ENCODE results near the gene JAZF1.

The JAZF1 gene

DNA sequence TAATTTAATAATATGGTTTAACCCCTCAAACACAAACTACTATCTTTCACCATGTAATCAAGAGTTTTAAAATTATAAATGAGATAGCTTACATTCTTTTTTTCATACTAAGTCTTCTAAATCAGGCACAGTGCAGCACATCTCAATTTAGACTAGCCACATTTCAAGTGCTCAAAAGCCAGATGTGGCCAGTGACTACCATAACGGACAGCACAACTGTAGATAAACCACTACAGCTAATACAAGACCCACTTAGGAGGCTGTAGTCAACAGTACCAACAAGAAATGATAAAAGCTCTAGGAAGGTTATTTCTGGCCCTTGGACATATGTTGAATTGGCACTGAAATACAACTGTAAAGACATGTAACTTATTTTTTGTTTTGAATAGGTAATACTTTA lies 65.3 kb downstream of the JAZF1 start:
- no peaks in the 10 kb centered on the region for H3K9me3 ChIP-seq (replicated peaks; ENCODE audit: insufficient read depth, low read length)
- H4K20me1 ChIP-seq (ENCODE audit: insufficient read depth, low read length) = no peaks in the 10 kb centered on the region
- H3K36me3 ChIP-seq (replicated peaks; ENCODE audit: insufficient read depth, low read length) = no peaks in the 10 kb centered on the region
- no peak overlapping the region for H3K9ac ChIP-seq (ENCODE audit: low read length)
- no peak overlapping the region for H3K27ac ChIP-seq (ENCODE audit: low read length)
- no peak overlapping the region for H3K4me3 ChIP-seq (ENCODE audit: low read length)
- H3K9me2 ChIP-seq (replicated peaks; ENCODE audit: insufficient read depth, low read length) = no peaks in the 10 kb centered on the region
- H3K79me2 ChIP-seq (ENCODE audit: low read length) = no peaks in the 10 kb centered on the region
- H3K27me3 ChIP-seq (replicated peaks; ENCODE audit: insufficient read depth, low read length) = no peaks in the 10 kb centered on the region
- TF ChIP-seq, protein P1, sequence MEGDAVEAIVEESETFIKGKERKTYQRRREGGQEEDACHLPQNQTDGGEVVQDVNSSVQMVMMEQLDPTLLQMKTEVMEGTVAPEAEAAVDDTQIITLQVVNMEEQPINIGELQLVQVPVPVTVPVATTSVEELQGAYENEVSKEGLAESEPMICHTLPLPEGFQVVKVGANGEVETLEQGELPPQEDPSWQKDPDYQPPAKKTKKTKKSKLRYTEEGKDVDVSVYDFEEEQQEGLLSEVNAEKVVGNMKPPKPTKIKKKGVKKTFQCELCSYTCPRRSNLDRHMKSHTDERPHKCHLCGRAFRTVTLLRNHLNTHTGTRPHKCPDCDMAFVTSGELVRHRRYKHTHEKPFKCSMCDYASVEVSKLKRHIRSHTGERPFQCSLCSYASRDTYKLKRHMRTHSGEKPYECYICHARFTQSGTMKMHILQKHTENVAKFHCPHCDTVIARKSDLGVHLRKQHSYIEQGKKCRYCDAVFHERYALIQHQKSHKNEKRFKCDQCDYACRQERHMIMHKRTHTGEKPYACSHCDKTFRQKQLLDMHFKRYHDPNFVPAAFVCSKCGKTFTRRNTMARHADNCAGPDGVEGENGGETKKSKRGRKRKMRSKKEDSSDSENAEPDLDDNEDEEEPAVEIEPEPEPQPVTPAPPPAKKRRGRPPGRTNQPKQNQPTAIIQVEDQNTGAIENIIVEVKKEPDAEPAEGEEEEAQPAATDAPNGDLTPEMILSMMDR (IDR thresholded peaks at IDR 0.05; ENCODE audit: low read length) = no peak
- TF ChIP-seq EZH2 (optimal IDR thresholded peaks at IDR 0.05; ENCODE audit: low read depth, low read length) = no peak
- no peak for TF ChIP-seq EZH2phosphoT487 (IDR thresholded peaks at IDR 0.05; ENCODE audit: low read length)
- H3F3A ChIP-seq (ENCODE audit: insufficient read depth, low read length) = no peaks in the 10 kb centered on the region
- H3K4me2 ChIP-seq (ENCODE audit: low read depth, low read length) = no peak overlapping the region
- no peak overlapping the region for H2AFZ ChIP-seq (ENCODE audit: low read length)
- no peak for DNase-seq
- H3K4me1 ChIP-seq (ENCODE audit: low read length) = no peaks in the 10 kb centered on the region

GRCh38 chr7:28114056-28114455 lies 66.5 kb downstream of the JAZF1 start:
- H3K4me3 ChIP-seq (ENCODE audit: low read length) = no peak overlapping the region
- TF ChIP-seq, protein P1 (IDR thresholded peaks at IDR 0.05; ENCODE audit: low read length) = no peak
- TF ChIP-seq EZH2 (optimal IDR thresholded peaks at IDR 0.05; ENCODE audit: low read depth, low read length) = no peak
- no peak for TF ChIP-seq EZH2phosphoT487 (IDR thresholded peaks at IDR 0.05; ENCODE audit: low read length)
- H2AFZ ChIP-seq (ENCODE audit: low read length) = no peak overlapping the region
- H3K9ac ChIP-seq (ENCODE audit: low read length) = no peak overlapping the region
- no peak for DNase-seq
- no peaks in the 10 kb centered on the region for H3K4me1 ChIP-seq (ENCODE audit: low read length)
- H3K4me2 ChIP-seq (ENCODE audit: low read depth, low read length) = no peak overlapping the region
- no peak overlapping the region for H3K27ac ChIP-seq (ENCODE audit: low read length)
- H3F3A ChIP-seq (ENCODE audit: insufficient read depth, low read length) = no peaks in the 10 kb centered on the region
- no peaks in the 10 kb centered on the region for H4K20me1 ChIP-seq (ENCODE audit: insufficient read depth, low read length)
- H3K9me3 ChIP-seq (replicated peaks; ENCODE audit: insufficient read depth, low read length) = no peaks in the 10 kb centered on the region
- no peaks in the 10 kb centered on the region for H3K27me3 ChIP-seq (replicated peaks; ENCODE audit: insufficient read depth, low read length)
- no peaks in the 10 kb centered on the region for H3K36me3 ChIP-seq (replicated peaks; ENCODE audit: insufficient read depth, low read length)
- H3K79me2 ChIP-seq (ENCODE audit: low read length) = no peaks in the 10 kb centered on the region
- no peaks in the 10 kb centered on the region for H3K9me2 ChIP-seq (replicated peaks; ENCODE audit: insufficient read depth, low read length)

- H3K27me3 ChIP-seq (replicated peaks; ENCODE audit: insufficient read depth, low read length) = no peaks in the 10 kb centered on the region
- no peak overlapping the region for H3K27ac ChIP-seq (ENCODE audit: low read length)
- no peak overlapping the region for H2AFZ ChIP-seq (ENCODE audit: low read length)
- H3K9ac ChIP-seq (ENCODE audit: low read length) = no peak overlapping the region
- H3F3A ChIP-seq (ENCODE audit: insufficient read depth, low read length) = no peaks in the 10 kb centered on the region
- H3K79me2 ChIP-seq (ENCODE audit: low read length) = no peaks in the 10 kb centered on the region
- no peaks in the 10 kb centered on the region for H4K20me1 ChIP-seq (ENCODE audit: insufficient read depth, low read length)
- H3K9me3 ChIP-seq (replicated peaks; ENCODE audit: insufficient read depth, low read length) = no peaks in the 10 kb centered on the region
- no peak overlapping the region for H3K4me3 ChIP-seq (ENCODE audit: low read length)
- no peak for TF ChIP-seq EZH2phosphoT487 (IDR thresholded peaks at IDR 0.05; ENCODE audit: low read length)
- no peak for TF ChIP-seq EZH2 (optimal IDR thresholded peaks at IDR 0.05; ENCODE audit: low read depth, low read length)
- TF ChIP-seq, protein P1 (IDR thresholded peaks at IDR 0.05; ENCODE audit: low read length) = no peak
- H3K4me1 ChIP-seq (ENCODE audit: low read length) = no peaks in the 10 kb centered on the region
- H3K9me2 ChIP-seq (replicated peaks; ENCODE audit: insufficient read depth, low read length) = no peaks in the 10 kb centered on the region
- no peaks in the 10 kb centered on the region for H3K36me3 ChIP-seq (replicated peaks; ENCODE audit: insufficient read depth, low read length)
- no peak overlapping the region for H3K4me2 ChIP-seq (ENCODE audit: low read depth, low read length)
- no peak for DNase-seq
Observed at GRCh38 chr7:28112883-28113540, 67.6 kb downstream of the JAZF1 start.

Data from MM.1S (cell line).